ENCODE data around the gene SCAI. TPM values are rescaled to one million over a fixed set of nuclear protein-coding genes. Genes with fewer than 3 reads are reported as not detected.
A peak's percentile ranks its signal among the peaks of the same experiment; 100 is the strongest.
"Not testable (repeated sequence)": the region's sequence is repeated elsewhere in the genome, so short reads cannot be mapped to it uniquely, and the experiment has no call there.

SCAI gene
- 10 to 100 TPM; 14.5 to 16.9 TPM for total RNA-seq

GRCh38 chr9:125143377-125144090 lies at the start of gene SCAI:
TSS of gene SCAI (minus strand) at chr9:125143528. CDS start at chr9:125143437, 91 bp downstream.
- H3K36me3 Mint-ChIP-seq (ENCODE audit: insufficient read depth in 2 of 2) = peaks cover 4 to 10% of the 10 kb centered on the region in 2 donors
- peak; percentile 98 to 99 for DNase-seq
- peak within 1 kb of the TSS; percentile 98 for H3K4me3 Mint-ChIP-seq
- no peaks in the 10 kb centered on the region for H3K27me3 Mint-ChIP-seq (ENCODE audit: low read depth)
- H3K9me3 Mint-ChIP-seq = no peaks in the 10 kb centered on the region
- peak; percentile 99 for ATAC-seq (replicated peaks in 1 of 2)
- peak within 1 kb of the TSS; percentile 95 for H3K27ac Mint-ChIP-seq
- peaks cover 42% of the 10 kb centered on the region for H3K4me1 Mint-ChIP-seq (ENCODE audit: low read depth)

GRCh38 chr9:125190361-125190801 lies 47.1 kb upstream of the SCAI start:
- Mint-ChIP-seq H3K4me1 (ENCODE audit: low read depth) (peaks cover 78% of the 10 kb centered on the region), H3K27ac (peak overlapping the region; percentile 90), H3K4me3 (peak overlapping the region; percentile 97), H3K27me3 (ENCODE audit: low read depth) (no peaks in the 10 kb centered on the region), H3K9me3 (no peaks in the 10 kb centered on the region), H3K36me3 (ENCODE audit: insufficient read depth in 2 of 2) (peaks cover 0 to 3% of the 10 kb centered on the region in 2 donors)
- ATAC-seq (replicated peaks in 1 of 2) = peak in 1 of 2 donors; percentile 2
- peak; percentile 17 to 21 for DNase-seq

- no peaks in the 10 kb centered on the region for H3K9me3 Mint-ChIP-seq
- peak within 1 kb of the TSS; percentile 90 for H3K27ac Mint-ChIP-seq
- H3K4me3 Mint-ChIP-seq = peak within 1 kb of the TSS; percentile 97
- DNase-seq = peak; percentile 98 to 99
- H3K27me3 Mint-ChIP-seq (ENCODE audit: low read depth) = no peaks in the 10 kb centered on the region
- peaks cover 0 to 3% of the 10 kb centered on the region in 2 donors for H3K36me3 Mint-ChIP-seq (ENCODE audit: insufficient read depth in 2 of 2)
- H3K4me1 Mint-ChIP-seq (ENCODE audit: low read depth) = peaks cover 74% of the 10 kb centered on the region
- ATAC-seq (replicated peaks in 1 of 2) = peak; percentile 96
Observed at GRCh38 chr9:125189361-125190289, 46.3 kb upstream of the SCAI start, which contains the start of gene PPP6C. TSS of gene PPP6C (minus strand) at chr9:125189803. CDS start at chr9:125189718, 85 bp downstream.

GRCh38 chr9:125189011-125189360 lies 45.7 kb upstream of the SCAI start:
- peak; percentile 6 to 25 for ATAC-seq (replicated peaks in 1 of 2)
- peaks cover 0 to 6% of the 10 kb centered on the region in 2 donors for H3K36me3 Mint-ChIP-seq (ENCODE audit: insufficient read depth in 2 of 2)
- peak overlapping the region; percentile 97 for H3K4me3 Mint-ChIP-seq
- no peaks in the 10 kb centered on the region for H3K27me3 Mint-ChIP-seq (ENCODE audit: low read depth)
- H3K9me3 Mint-ChIP-seq = no peaks in the 10 kb centered on the region
- DNase-seq = peak; percentile 53
- H3K27ac Mint-ChIP-seq = peak overlapping the region; percentile 81
- H3K4me1 Mint-ChIP-seq (ENCODE audit: low read depth) = peaks cover 73% of the 10 kb centered on the region

- Mint-ChIP-seq H3K4me3 (no peak overlapping the region), H3K9me3 (peaks cover 3 to 7% of the 10 kb centered on the region in 2 donors), H3K4me1 (ENCODE audit: low read depth) (peaks cover 77% of the 10 kb centered on the region), H3K27ac (peak overlapping the region; percentile 27), H3K36me3 (ENCODE audit: insufficient read depth in 2 of 2) (peaks cover 6 to 24% of the 10 kb centered on the region in 2 donors), H3K27me3 (ENCODE audit: low read depth) (no peaks in the 10 kb centered on the region)
- ATAC-seq (replicated peaks in 1 of 2) (no peak), DNase-seq (no peak)
Observed at GRCh38 chr9:125183561-125183960, 40.2 kb upstream of the SCAI start.

GRCh38 chr9:125183054-125183453 lies 39.7 kb upstream of the SCAI start:
- Mint-ChIP-seq H3K27me3 (ENCODE audit: low read depth) (no peaks in the 10 kb centered on the region), H3K36me3 (ENCODE audit: insufficient read depth in 2 of 2) (peaks cover 6 to 24% of the 10 kb centered on the region in 2 donors), H3K27ac (peak overlapping the region; percentile 27), H3K4me1 (ENCODE audit: low read depth) (peaks cover 76% of the 10 kb centered on the region), H3K4me3 (no peak overlapping the region), H3K9me3 (peaks cover 3 to 7% of the 10 kb centered on the region in 2 donors)
- DNase-seq = no peak
- no peak for ATAC-seq (replicated peaks in 1 of 2)

- H3K36me3 Mint-ChIP-seq (ENCODE audit: insufficient read depth in 2 of 2) = peaks cover 6 to 22% of the 10 kb centered on the region in 2 donors
- DNase-seq; H3K4me3 Mint-ChIP-seq; ATAC-seq (replicated peaks in 1 of 2); H3K9me3 Mint-ChIP-seq; H3K27me3 Mint-ChIP-seq (ENCODE audit: low read depth): not testable (repeated sequence)
- H3K27ac Mint-ChIP-seq = peak overlapping the region; percentile 40
- H3K4me1 Mint-ChIP-seq (ENCODE audit: low read depth) = peaks cover 65% of the 10 kb centered on the region
Observed at GRCh38 chr9:125181756-125182155, 38.4 kb upstream of the SCAI start.

- no peaks in the 10 kb centered on the region for H3K27me3 Mint-ChIP-seq (ENCODE audit: low read depth)
- H3K4me3 Mint-ChIP-seq = no peak overlapping the region
- ATAC-seq (replicated peaks in 1 of 2) (no peak), DNase-seq (no peak)
- peaks cover 63% of the 10 kb centered on the region for H3K4me1 Mint-ChIP-seq (ENCODE audit: low read depth)
- peaks cover 6 to 22% of the 10 kb centered on the region in 2 donors for H3K36me3 Mint-ChIP-seq (ENCODE audit: insufficient read depth in 2 of 2)
- peaks cover 3 to 7% of the 10 kb centered on the region in 2 donors for H3K9me3 Mint-ChIP-seq
- H3K27ac Mint-ChIP-seq = no peak overlapping the region
Observed at GRCh38 chr9:125180876-125181275, 37.5 kb upstream of the SCAI start.

GRCh38 chr9:125179776-125180175 lies 36.4 kb upstream of the SCAI start:
- Mint-ChIP-seq H3K4me1 (ENCODE audit: low read depth) (peaks cover 59% of the 10 kb centered on the region), H3K36me3 (ENCODE audit: insufficient read depth in 2 of 2) (peaks cover 6 to 24% of the 10 kb centered on the region in 2 donors), H3K27ac (peak overlapping the region; percentile 82)
- not testable (repeated sequence) for DNase-seq; H3K9me3 Mint-ChIP-seq; H3K4me3 Mint-ChIP-seq; ATAC-seq (replicated peaks in 1 of 2); H3K27me3 Mint-ChIP-seq (ENCODE audit: low read depth)

- no peak overlapping the region for H3K27ac Mint-ChIP-seq
- no peak for ATAC-seq (replicated peaks in 1 of 2)
- peaks cover 57% of the 10 kb centered on the region for H3K4me1 Mint-ChIP-seq (ENCODE audit: low read depth)
- peaks cover 3 to 4% of the 10 kb centered on the region in 2 donors for H3K9me3 Mint-ChIP-seq
- DNase-seq = no peak
- no peak overlapping the region for H3K4me3 Mint-ChIP-seq
- H3K36me3 Mint-ChIP-seq (ENCODE audit: insufficient read depth in 2 of 2) = peaks cover under 1 to 17% of the 10 kb centered on the region in 2 donors
- H3K27me3 Mint-ChIP-seq (ENCODE audit: low read depth) = no peaks in the 10 kb centered on the region
Observed at GRCh38 chr9:125177888-125178287, 34.6 kb upstream of the SCAI start.

GRCh38 chr9:125176636-125177035 lies 33.3 kb upstream of the SCAI start:
- no peak for DNase-seq
- H3K4me3 Mint-ChIP-seq = no peak overlapping the region
- ATAC-seq (replicated peaks in 1 of 2) = no peak
- H3K36me3 Mint-ChIP-seq (ENCODE audit: insufficient read depth in 2 of 2) = peaks cover 0 to 10% of the 10 kb centered on the region in 2 donors
- no peaks in the 10 kb centered on the region for H3K27me3 Mint-ChIP-seq (ENCODE audit: low read depth)
- peaks cover 0 to 2% of the 10 kb centered on the region in 2 donors for H3K9me3 Mint-ChIP-seq
- peak overlapping the region; percentile 22 for H3K27ac Mint-ChIP-seq
- H3K4me1 Mint-ChIP-seq (ENCODE audit: low read depth) = peaks cover 57% of the 10 kb centered on the region

- no peak for DNase-seq
- no peak overlapping the region for H3K4me3 Mint-ChIP-seq
- no peaks in the 10 kb centered on the region for H3K27me3 Mint-ChIP-seq (ENCODE audit: low read depth)
- no peak for ATAC-seq (replicated peaks in 1 of 2)
- no peaks in the 10 kb centered on the region for H3K9me3 Mint-ChIP-seq
- peaks cover 0 to 17% of the 10 kb centered on the region in 2 donors for H3K36me3 Mint-ChIP-seq (ENCODE audit: insufficient read depth in 2 of 2)
- H3K4me1 Mint-ChIP-seq (ENCODE audit: low read depth) = peaks cover 30% of the 10 kb centered on the region
- peak overlapping the region; percentile 72 for H3K27ac Mint-ChIP-seq
Observed at GRCh38 chr9:125172031-125172755, 28.9 kb upstream of the SCAI start.

Data from activated T-cell treated with anti-CD3 and anti-CD28 coated beads, Interleukin-2, amount 50 U/mL, for 72 hours (primary cell).